PC-9 (cell line): ENCODE results near the gene JPH4.

Source experiments
- CTCF ChIP-seq: fragments of 200-600 bp; sonication (generic); conservative IDR thresholded peaks from 2 replicates; pipeline ENCODE4 v1.6.1; 2017; ENCODE audit warnings: mixed run types, antibody characterized with exemption, mild to moderate bottlenecking, moderate library complexity
- EZH2 ChIP-seq: fragments of 200-600 bp; sonication (generic); IDR thresholded peaks from 2 replicates; pipeline ENCODE4 v1.8.0; 2017; ENCODE audit warnings: antibody characterized with exemption, low read depth

DNA sequence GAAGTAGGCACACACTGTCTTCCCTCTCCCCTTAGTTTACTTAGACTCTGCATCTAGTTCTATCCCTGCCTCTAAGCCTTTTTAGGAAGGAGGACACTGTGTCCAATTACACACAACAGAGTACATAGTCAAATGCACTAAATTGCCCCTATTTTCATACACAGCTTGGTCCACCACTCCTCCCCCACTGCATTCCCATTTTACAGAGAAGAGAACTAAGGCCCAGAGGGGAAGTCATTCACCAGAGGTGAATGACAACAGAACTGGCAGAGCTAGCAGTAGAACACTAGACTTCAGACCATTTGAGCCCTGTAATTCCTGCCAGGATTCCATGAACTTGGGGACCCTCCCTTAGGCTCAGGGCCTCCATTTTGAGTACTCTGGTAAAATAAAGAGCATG lies 1.1 kb upstream of the JPH4 start:
- TF ChIP-seq CTCF (no peak), EZH2 (no peak)
